NCI-H2029 treated with DMSO at 0.1 percent for 48 hours (cell line): ENCODE data around the gene ABCA3.
A peak's percentile ranks its signal among the peaks of the same experiment; 100 is the strongest.

Source experiments
- DNase-seq: peaks from one replicate; lab custom pipeline; 2025; lab: John Stamatoyannopoulos, UW

Gene ABCA3

GRCh38 chr16:2233872-2234812 lies 106.4 kb downstream of the ABCA3 start:
- peak; percentile 51 for DNase-seq

GRCh38 chr16:2233046-2233775 lies 107.3 kb downstream of the ABCA3 start:
- DNase-seq: no peak

- no peak for DNase-seq
Observed at GRCh38 chr16:2232094-2232990, 108.2 kb downstream of the ABCA3 start.

GRCh38 chr16:2231016-2231931 lies 109.3 kb downstream of the ABCA3 start:
- no peak for DNase-seq

- DNase-seq: no peak
Observed at GRCh38 chr16:2230376-2230775, 110.2 kb downstream of the ABCA3 start.

GRCh38 chr16:2229632-2230250 lies 110.8 kb downstream of the ABCA3 start:
- no peak for DNase-seq

GRCh38 chr16:2229091-2229490 lies 111.4 kb downstream of the ABCA3 start:
- DNase-seq: no peak

- no peak for DNase-seq
Observed at GRCh38 chr16:2228161-2228824, 112.2 kb downstream of the ABCA3 start.

GRCh38 chr16:2226918-2227317 lies 113.6 kb downstream of the ABCA3 start:
- no peak for DNase-seq

- no peak for DNase-seq
Observed at GRCh38 chr16:2226245-2226793, 114.2 kb downstream of the ABCA3 start.
